Osteocyte (in vitro differentiated cells): ENCODE measurements around the gene GMDS. TPM values are rescaled to one million over a fixed set of nuclear protein-coding genes. Genes with fewer than 3 reads are reported as not detected.

Experiments used
- DNase-seq: peaks from one replicate; pipeline ENCODE4 v3.0.0; 2021; ENCODE audit warnings: mixed read lengths; ENCODE audit not compliant: unreplicated experiment; ENCODE audit errors: extremely low spot score
- H3K27ac Mint-ChIP-seq: one replicate; pipeline ENCODE4 v1.8.0; 2021; ENCODE audit warnings: mild to moderate bottlenecking, mixed read lengths; ENCODE audit not compliant: unreplicated experiment
- H3K27me3 Mint-ChIP-seq: one replicate; pipeline ENCODE4 v1.8.0; 2021; ENCODE audit warnings: mixed read lengths; ENCODE audit not compliant: unreplicated experiment
- H3K36me3 Mint-ChIP-seq: one replicate; pipeline ENCODE4 v1.8.0; 2021; ENCODE audit warnings: mixed read lengths; ENCODE audit not compliant: unreplicated experiment
- H3K4me1 Mint-ChIP-seq: one replicate; pipeline ENCODE4 v1.8.0; 2021; ENCODE audit warnings: mixed read lengths; ENCODE audit not compliant: unreplicated experiment
- H3K4me3 Mint-ChIP-seq: one replicate; pipeline ENCODE4 v1.8.0; 2021; ENCODE audit warnings: mild to moderate bottlenecking, moderate library complexity, mixed read lengths; ENCODE audit not compliant: unreplicated experiment
- H3K9me3 Mint-ChIP-seq: one replicate; pipeline ENCODE4 v1.8.0; 2021; ENCODE audit warnings: mixed read lengths; ENCODE audit not compliant: unreplicated experiment
- total RNA-seq: library from RNA; stranded (reverse); gene quantifications from 2 replicates; pipeline ENCODE4 v1.2.1, GENCODE V29; 2021
- TF ChIP-seq, protein P1 (sequence below): fragments of 200-600 bp; sonication (generic); IDR thresholded peaks from 2 replicates; pipeline ENCODE4 v1.5.0; 2021; ENCODE audit warnings: antibody characterized with exemption, mild to moderate bottlenecking, moderate library complexity

The GMDS gene
- total RNA-seq, 1 donor from 2014 or later: 30.7 TPM

DNA sequence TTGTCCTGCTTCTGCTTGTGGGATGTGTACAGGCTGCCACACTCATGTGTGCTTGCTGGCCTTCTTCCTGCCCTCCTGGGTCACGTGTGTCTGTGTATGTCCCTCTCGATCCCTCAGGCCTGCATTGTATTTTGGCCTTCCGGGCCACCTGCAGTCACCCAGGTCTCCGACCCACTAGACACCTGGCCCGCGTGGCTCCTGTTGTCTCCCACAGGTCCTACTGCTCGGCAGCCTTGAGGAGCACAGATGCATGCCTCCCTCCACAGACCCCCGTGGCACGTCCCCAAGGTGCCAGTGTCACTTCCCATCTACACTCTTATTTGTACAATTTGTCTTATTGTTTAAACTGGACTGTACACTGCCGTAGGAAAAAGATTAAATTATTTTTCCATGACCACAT is 592.6 kb downstream of the GMDS start:
- TF ChIP-seq, protein P1, sequence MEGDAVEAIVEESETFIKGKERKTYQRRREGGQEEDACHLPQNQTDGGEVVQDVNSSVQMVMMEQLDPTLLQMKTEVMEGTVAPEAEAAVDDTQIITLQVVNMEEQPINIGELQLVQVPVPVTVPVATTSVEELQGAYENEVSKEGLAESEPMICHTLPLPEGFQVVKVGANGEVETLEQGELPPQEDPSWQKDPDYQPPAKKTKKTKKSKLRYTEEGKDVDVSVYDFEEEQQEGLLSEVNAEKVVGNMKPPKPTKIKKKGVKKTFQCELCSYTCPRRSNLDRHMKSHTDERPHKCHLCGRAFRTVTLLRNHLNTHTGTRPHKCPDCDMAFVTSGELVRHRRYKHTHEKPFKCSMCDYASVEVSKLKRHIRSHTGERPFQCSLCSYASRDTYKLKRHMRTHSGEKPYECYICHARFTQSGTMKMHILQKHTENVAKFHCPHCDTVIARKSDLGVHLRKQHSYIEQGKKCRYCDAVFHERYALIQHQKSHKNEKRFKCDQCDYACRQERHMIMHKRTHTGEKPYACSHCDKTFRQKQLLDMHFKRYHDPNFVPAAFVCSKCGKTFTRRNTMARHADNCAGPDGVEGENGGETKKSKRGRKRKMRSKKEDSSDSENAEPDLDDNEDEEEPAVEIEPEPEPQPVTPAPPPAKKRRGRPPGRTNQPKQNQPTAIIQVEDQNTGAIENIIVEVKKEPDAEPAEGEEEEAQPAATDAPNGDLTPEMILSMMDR: no peak
- Mint-ChIP-seq H3K9me3 (no peaks in the 10 kb centered on the region), H3K27me3 (no peaks in the 10 kb centered on the region), H3K27ac (no peak overlapping the region), H3K36me3 (no peaks in the 10 kb centered on the region), H3K4me1 (peaks cover 3% of the 10 kb centered on the region), H3K4me3 (no peak overlapping the region)
- no peak for DNase-seq

DNA sequence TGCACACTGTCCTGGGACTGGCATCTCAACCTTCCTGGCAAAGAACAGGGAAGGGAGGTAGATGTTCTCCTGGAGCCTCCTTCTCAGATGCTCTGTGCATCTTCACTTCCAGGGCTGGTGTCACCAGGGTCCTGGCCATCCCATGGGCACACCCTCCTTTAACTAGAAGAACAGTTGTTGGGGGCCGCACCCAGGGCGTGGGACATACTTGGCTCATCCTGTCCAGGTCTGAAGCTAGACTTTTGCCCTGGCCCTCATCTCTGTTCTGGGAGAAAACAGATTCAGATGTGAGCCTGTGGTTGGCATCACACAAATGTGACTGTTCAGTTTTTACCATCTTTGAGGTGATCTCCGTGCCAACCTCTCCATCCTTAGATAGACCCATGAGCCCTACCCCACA is 594.0 kb downstream of the GMDS start:
- no peak overlapping the region for H3K27ac Mint-ChIP-seq
- TF ChIP-seq, protein P1: no peak
- no peaks in the 10 kb centered on the region for H3K9me3 Mint-ChIP-seq
- no peaks in the 10 kb centered on the region for H3K36me3 Mint-ChIP-seq
- DNase-seq: no peak
- no peak overlapping the region for H3K4me3 Mint-ChIP-seq
- H3K4me1 Mint-ChIP-seq: no peaks in the 10 kb centered on the region
- no peaks in the 10 kb centered on the region for H3K27me3 Mint-ChIP-seq

DNA sequence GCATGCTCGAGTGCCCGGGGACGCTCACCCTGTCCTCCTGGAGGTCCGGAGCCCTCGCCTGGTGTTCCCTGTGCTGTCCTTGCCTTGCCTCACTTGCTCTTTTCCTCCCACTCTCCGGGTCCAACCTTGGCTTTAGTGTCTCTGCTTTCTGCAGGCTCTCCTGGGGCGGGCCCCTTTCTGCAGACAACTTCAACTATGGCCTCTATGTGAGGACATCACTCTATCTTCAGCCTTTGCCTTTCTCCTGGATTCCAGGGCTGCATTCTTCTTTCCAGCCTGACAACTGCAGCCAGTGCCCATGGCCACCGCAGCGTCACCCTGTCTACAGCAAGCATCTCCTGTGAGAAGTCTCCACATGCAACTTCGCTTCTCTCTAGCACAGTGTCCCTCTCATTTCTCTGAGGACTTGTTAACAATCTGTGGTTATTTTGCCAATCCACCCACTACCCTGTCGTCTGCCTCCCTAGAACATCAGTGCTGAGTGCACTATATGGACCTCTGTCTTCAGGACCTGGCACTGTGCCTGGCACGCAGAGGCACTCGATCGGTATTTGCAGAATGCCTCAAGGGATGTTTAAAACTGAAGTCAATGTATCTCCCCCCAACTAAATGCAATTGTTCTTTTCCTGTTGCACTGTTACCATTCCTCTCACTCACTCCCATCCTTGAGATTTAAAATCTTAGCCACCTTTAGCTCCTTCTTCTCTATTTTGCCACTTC is 599.8 kb downstream of the GMDS start:
- no peaks in the 10 kb centered on the region for H3K27me3 Mint-ChIP-seq
- TF ChIP-seq, protein P1: no peak
- H3K4me3 Mint-ChIP-seq: no peak overlapping the region
- H3K4me1 Mint-ChIP-seq: peaks cover 2% of the 10 kb centered on the region
- no peak for DNase-seq
- peaks cover 9% of the 10 kb centered on the region for H3K36me3 Mint-ChIP-seq
- no peaks in the 10 kb centered on the region for H3K9me3 Mint-ChIP-seq
- H3K27ac Mint-ChIP-seq: no peak overlapping the region

DNA sequence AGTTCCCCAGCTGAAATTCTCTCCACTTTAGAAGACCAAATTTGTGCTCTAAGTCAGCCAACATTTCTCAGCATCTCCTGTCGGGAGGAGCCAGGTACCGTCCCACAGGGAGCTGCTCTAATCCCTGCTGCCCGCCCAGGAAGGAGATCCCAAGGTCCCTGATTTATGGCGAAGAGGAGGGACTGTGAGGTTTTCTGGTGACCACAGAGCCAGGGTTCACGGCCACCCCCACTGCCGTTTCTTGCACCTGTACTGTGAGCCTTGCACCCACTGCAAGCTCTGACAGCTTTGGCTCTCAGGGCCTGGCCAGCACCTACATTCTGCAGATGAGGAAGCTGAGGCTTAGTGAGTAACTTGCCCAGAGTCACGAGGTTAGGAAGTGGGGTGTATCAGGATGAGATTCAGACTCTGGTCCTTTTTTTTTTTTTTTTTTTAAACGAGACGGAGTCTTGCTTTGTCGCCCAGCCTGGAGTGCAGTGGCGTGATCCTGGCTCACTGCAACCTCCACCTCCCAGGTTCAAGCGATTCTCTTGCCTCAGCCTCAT is 600.8 kb downstream of the GMDS start:
- Mint-ChIP-seq H3K27me3 (no peaks in the 10 kb centered on the region), H3K27ac (no peak overlapping the region), H3K4me3 (no peak overlapping the region), H3K4me1 (peaks cover 2% of the 10 kb centered on the region), H3K36me3 (peaks cover 9% of the 10 kb centered on the region), H3K9me3 (no peaks in the 10 kb centered on the region)
- no peak for DNase-seq
- TF ChIP-seq, protein P1: no peak

DNA sequence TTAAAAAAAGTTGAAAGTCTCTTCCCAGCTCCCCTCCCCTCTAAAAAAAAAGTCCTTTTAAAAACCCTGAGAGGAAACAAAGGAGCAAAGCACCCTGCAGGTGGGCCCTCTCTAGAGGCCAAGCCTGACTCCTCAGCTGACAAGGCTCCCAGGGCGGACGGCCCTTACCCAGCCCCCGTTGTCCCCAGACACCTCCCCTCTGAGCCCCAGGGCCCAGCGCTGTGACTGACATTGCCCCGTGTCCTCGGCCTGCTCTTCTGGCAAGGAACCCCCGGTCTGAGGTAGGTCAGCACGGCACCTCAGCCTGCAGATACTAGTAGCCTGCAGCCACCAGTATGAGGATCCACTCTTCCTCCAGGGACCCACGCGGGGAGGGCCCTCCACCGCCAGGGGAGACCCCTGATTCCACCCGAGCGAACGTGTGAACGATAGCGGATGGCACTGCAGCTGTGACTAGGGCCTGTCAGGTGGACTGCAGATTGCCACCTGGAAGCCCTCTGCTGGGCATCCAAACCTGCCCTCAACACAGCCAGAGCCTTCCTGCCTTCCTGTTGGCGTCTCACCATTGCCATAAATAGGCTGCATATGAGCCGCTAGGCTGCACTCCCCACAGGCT is 601.5 kb downstream of the GMDS start:
- no peak for DNase-seq
- TF ChIP-seq, protein P1: no peak
- no peaks in the 10 kb centered on the region for H3K27me3 Mint-ChIP-seq
- H3K9me3 Mint-ChIP-seq: no peaks in the 10 kb centered on the region
- H3K36me3 Mint-ChIP-seq: peaks cover 9% of the 10 kb centered on the region
- H3K4me3 Mint-ChIP-seq: no peak overlapping the region
- H3K27ac Mint-ChIP-seq: no peak overlapping the region
- peaks cover 2% of the 10 kb centered on the region for H3K4me1 Mint-ChIP-seq
